Neural progenitor cell (in vitro differentiated cells): ENCODE measurements around the gene GPRIN3.

ENCODE experiments used
- EZH2phosphoT487 ChIP-seq: fragments of 200-600 bp; sonication (generic); IDR thresholded peaks from 2 replicates; pipeline ENCODE4 v1.6.1; 2017; ENCODE audit warnings: antibody characterized with exemption
- TF ChIP-seq, protein P1 (sequence below): fragments of 200-600 bp; sonication (generic); IDR thresholded peaks from 2 replicates; pipeline ENCODE4 v1.5.1; 2017; ENCODE audit warnings: antibody characterized with exemption, mild to moderate bottlenecking

DNA sequence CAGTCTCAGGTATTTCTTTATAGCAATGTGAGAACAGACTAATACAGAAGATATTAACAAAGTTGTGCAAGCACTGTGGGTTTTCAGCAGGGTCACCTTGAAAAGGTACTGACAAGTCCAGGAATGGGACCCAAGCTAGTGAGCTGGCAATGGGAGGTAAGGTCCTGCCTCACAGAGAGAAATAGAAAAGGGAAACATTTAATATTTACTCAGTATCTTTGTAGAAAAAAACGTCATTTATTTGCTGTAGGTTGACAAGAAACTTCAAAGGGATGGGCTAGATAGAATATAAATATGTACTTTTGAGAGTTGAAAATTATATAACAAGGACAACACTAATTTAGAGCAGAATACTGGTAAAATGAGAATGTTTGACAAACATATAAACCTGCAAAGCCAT lies 89.0 kb downstream of the GPRIN3 start:
- TF ChIP-seq, protein P1, sequence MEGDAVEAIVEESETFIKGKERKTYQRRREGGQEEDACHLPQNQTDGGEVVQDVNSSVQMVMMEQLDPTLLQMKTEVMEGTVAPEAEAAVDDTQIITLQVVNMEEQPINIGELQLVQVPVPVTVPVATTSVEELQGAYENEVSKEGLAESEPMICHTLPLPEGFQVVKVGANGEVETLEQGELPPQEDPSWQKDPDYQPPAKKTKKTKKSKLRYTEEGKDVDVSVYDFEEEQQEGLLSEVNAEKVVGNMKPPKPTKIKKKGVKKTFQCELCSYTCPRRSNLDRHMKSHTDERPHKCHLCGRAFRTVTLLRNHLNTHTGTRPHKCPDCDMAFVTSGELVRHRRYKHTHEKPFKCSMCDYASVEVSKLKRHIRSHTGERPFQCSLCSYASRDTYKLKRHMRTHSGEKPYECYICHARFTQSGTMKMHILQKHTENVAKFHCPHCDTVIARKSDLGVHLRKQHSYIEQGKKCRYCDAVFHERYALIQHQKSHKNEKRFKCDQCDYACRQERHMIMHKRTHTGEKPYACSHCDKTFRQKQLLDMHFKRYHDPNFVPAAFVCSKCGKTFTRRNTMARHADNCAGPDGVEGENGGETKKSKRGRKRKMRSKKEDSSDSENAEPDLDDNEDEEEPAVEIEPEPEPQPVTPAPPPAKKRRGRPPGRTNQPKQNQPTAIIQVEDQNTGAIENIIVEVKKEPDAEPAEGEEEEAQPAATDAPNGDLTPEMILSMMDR = no peak
- TF ChIP-seq EZH2phosphoT487 = no peak
